Gastrocnemius medialis (tissue), 4 donors: ENCODE measurements around the gene ARL6IP6. TPM values are rescaled to one million over a fixed set of nuclear protein-coding genes. Genes with fewer than 3 reads are reported as not detected.
"Not testable (repeated sequence)": the region's sequence is repeated elsewhere in the genome, so short reads cannot be mapped to it uniquely, and the experiment has no call there.

Source experiments
- ATAC-seq, 2 donors: fragments of 150-250 bp; one replicate each; pipeline ENCODE4 v1.9.1; 2016
- DNase-seq, 2 donors: peaks; one replicate each; pipeline ENCODE4 v3.0.0-alpha.2; 2019
- H3K27ac ChIP-seq, 4 donors: fragments of 200-600 bp; sonication (generic); 1 replicate in 1 of 4; 2 replicates in 3 of 4; pipeline ENCODE4 v1.5.1; 2016 to 2018; ENCODE audit warnings: mild to moderate bottlenecking in 2 of 4, moderate library complexity in 1 of 4
- H3K27me3 ChIP-seq, 3 donors: fragments of 200-600 bp; sonication (generic) in 2 of 3; 1 replicate in 1 of 3; 2 replicates in 2 of 3; pipeline versions ENCODE4 v1.5.1 to v1.6.0; 2016 to 2019; ENCODE audit warnings: mild to moderate bottlenecking in 1 of 3, moderate library complexity in 1 of 3
- H3K36me3 ChIP-seq, 2 donors: fragments of 200-600 bp; sonication (generic) in 1 of 2; one replicate each; pipeline ENCODE4 v1.5.1; 2017 to 2018
- H3K4me1 ChIP-seq, 2 donors: fragments of 200-600 bp; sonication (generic) in 1 of 2; one replicate each; pipeline ENCODE4 v1.5.1; 2016 to 2017; ENCODE audit warnings: mild to moderate bottlenecking in 2 of 2
- H3K4me3 ChIP-seq, 4 donors: fragments of 200-600 bp; sonication (generic) in 3 of 4; 1 replicate in 1 of 4; 2 replicates in 3 of 4; pipeline ENCODE4 v1.5.1; 2016 to 2019; ENCODE audit warnings: mild to moderate bottlenecking in 2 of 4
- H3K9me3 ChIP-seq, 3 donors: fragments of 200-600 bp; sonication (generic) in 2 of 3; 1 replicate in 1 of 3; 2 replicates in 2 of 3; pipeline ENCODE4 v1.5.1; 2016 to 2019
- CTCF ChIP-seq, 5 experiments: fragments of 450-650 bp in 3 of 5; fragments of 200-600 bp in 2 of 5; sonication (generic) in 2 of 5; IDR thresholded peaks in 4 of 5; conservative IDR thresholded peaks in 1 of 5; 1 replicate in 4 of 5; 2 replicates in 1 of 5; pipeline ENCODE4 v1.5.1; 2016 to 2019; ENCODE audit warnings: antibody characterized with exemption in 5 of 5, mild to moderate bottlenecking in 3 of 5, moderate library complexity in 3 of 5
- POLR2A ChIP-seq, 2 donors: fragments of 450-650 bp; IDR thresholded peaks; one replicate each; pipeline ENCODE4 v1.6.1; 2017; ENCODE audit warnings: antibody characterized with exemption in 2 of 2, mild to moderate bottlenecking in 2 of 2, moderate library complexity in 2 of 2
- in situ Hi-C, 4 donors: fragments of 200-750 bp; cut with MboI; loops; one replicate each; pipeline versions ENCODE4 v1.15.0 to v1.8.0; 2017; ENCODE audit warnings: low sequenced_read_pairs in 4 of 4
- intact Hi-C: fragments of 100-400 bp; cut with DNase I; formaldehyde crosslinking; loops from one replicate; pipeline ENCODE4 v1.15.1; 2023; ENCODE audit warnings: low total_unique reads
- total RNA-seq, 4 donors: library from RNA; depleted of rRNA; stranded (reverse); fragments of >200 nt; gene quantifications; one replicate each; pipeline versions ENCODE4 v1.1.0 to v1.2.3, GENCODE V29; 2016

The ARL6IP6 gene
- total RNA-seq, 4 donors from 2014 or later, result 4.4 to 7.5 (median 5.4) TPM

- ATAC-seq, result no peak
- DNase-seq, result no peak
- in situ Hi-C loops, result no loop called here
- Histone ChIP-seq H3K27ac (no peak overlapping the region), H3K9me3 (no peaks in the 10 kb centered on the region), H3K27me3 (no peaks in the 10 kb centered on the region), H3K4me3 (no peak overlapping the region), H3K36me3 (peaks cover 0 to 22% of the 10 kb centered on the region in 2 donors), H3K4me1 (no peaks in the 10 kb centered on the region)
- peak; percentile 23 to 74 (median 46) for TF ChIP-seq CTCF (IDR thresholded peaks at IDR 0.05 in 4 of 5, conservative IDR thresholded peaks at IDR 0.05 in 1 of 5)
- no peak for TF ChIP-seq POLR2A (IDR thresholded peaks at IDR 0.05)
- intact Hi-C loops, result no loop called here
Measured at GRCh38 chr2:152740743-152741328, 22.4 kb downstream of the ARL6IP6 start.

- Histone ChIP-seq H3K4me3 (no peak overlapping the region), H3K9me3 (no peaks in the 10 kb centered on the region), H3K4me1 (no peaks in the 10 kb centered on the region), H3K27ac (no peak overlapping the region), H3K36me3 (peaks cover 0 to 8% of the 10 kb centered on the region in 2 donors), H3K27me3 (no peaks in the 10 kb centered on the region)
- in situ Hi-C loops, result no loop called here
- DNase-seq (no peak), ATAC-seq (no peak)
- intact Hi-C loops, result no loop called here
- no peak for TF ChIP-seq POLR2A (IDR thresholded peaks at IDR 0.05)
- TF ChIP-seq CTCF (IDR thresholded peaks at IDR 0.05 in 4 of 5, conservative IDR thresholded peaks at IDR 0.05 in 1 of 5), result peak in 3 of 5 experiments; percentile 20 to 49 (median 23)
Measured at GRCh38 chr2:152743002-152743401, 24.6 kb downstream of the ARL6IP6 start.

- H3K9me3 ChIP-seq, H3K4me3 ChIP-seq, in situ Hi-C loops, H3K27me3 ChIP-seq, H3K27ac ChIP-seq, ATAC-seq, intact Hi-C loops, H3K4me1 ChIP-seq, H3K36me3 ChIP-seq, DNase-seq: not testable (repeated sequence)
Measured at GRCh38 chr2:152747751-152748150, 29.3 kb downstream of the ARL6IP6 start.

- no peak overlapping the region for H3K27ac ChIP-seq
- H3K27me3 ChIP-seq, result no peaks in the 10 kb centered on the region
- no peak for ATAC-seq
- in situ Hi-C loops (no loop called here), intact Hi-C loops (no loop called here)
- H3K9me3 ChIP-seq, result no peaks in the 10 kb centered on the region
- H3K4me1 ChIP-seq, result no peaks in the 10 kb centered on the region
- H3K4me3 ChIP-seq, result no peak overlapping the region
- no peak for TF ChIP-seq CTCF (IDR thresholded peaks at IDR 0.05 in 4 of 5, conservative IDR thresholded peaks at IDR 0.05 in 1 of 5)
- H3K36me3 ChIP-seq, result peaks cover 0 to 22% of the 10 kb centered on the region in 2 donors
- no peak for DNase-seq
Measured at GRCh38 chr2:152755029-152755428, 36.6 kb downstream of the ARL6IP6 start.

GRCh38 chr2:152759290-152760072 is 41.1 kb downstream of the ARL6IP6 start:
- no peak for ATAC-seq
- H3K27ac ChIP-seq, result no peak overlapping the region
- DNase-seq, result no peak
- intact Hi-C loops (no loop called here), in situ Hi-C loops (no loop called here)
- no peaks in the 10 kb centered on the region for H3K9me3 ChIP-seq
- no peaks in the 10 kb centered on the region for H3K4me1 ChIP-seq
- no peak overlapping the region for H3K4me3 ChIP-seq
- no peaks in the 10 kb centered on the region for H3K27me3 ChIP-seq
- no peak for TF ChIP-seq POLR2A (IDR thresholded peaks at IDR 0.05)
- H3K36me3 ChIP-seq, result peaks cover 0 to 27% of the 10 kb centered on the region in 2 donors
